22Rv1 (cell line): ENCODE data around the gene ITSN2.

ENCODE experiments used
- H3K27ac ChIP-seq: fragments of 450-650 bp; 2 replicates; pipeline ENCODE4 v1.5.1; 2017
- ZFX ChIP-seq: fragments of 450-650 bp; IDR thresholded peaks from 2 replicates; pipeline ENCODE4 v1.6.1; 2017; ENCODE audit warnings: antibody characterized with exemption, borderline replicate concordance
- TF ChIP-seq, protein P1 (sequence below): fragments of 450-650 bp; IDR thresholded peaks from 2 replicates; pipeline ENCODE4 v1.5.1; 2017; ENCODE audit warnings: mild to moderate bottlenecking

ITSN2 gene

GRCh38 chr2:24330161-24330560 lies 30.2 kb downstream of the ITSN2 start:
- no peak overlapping the region for H3K27ac ChIP-seq
- TF ChIP-seq, protein P1, sequence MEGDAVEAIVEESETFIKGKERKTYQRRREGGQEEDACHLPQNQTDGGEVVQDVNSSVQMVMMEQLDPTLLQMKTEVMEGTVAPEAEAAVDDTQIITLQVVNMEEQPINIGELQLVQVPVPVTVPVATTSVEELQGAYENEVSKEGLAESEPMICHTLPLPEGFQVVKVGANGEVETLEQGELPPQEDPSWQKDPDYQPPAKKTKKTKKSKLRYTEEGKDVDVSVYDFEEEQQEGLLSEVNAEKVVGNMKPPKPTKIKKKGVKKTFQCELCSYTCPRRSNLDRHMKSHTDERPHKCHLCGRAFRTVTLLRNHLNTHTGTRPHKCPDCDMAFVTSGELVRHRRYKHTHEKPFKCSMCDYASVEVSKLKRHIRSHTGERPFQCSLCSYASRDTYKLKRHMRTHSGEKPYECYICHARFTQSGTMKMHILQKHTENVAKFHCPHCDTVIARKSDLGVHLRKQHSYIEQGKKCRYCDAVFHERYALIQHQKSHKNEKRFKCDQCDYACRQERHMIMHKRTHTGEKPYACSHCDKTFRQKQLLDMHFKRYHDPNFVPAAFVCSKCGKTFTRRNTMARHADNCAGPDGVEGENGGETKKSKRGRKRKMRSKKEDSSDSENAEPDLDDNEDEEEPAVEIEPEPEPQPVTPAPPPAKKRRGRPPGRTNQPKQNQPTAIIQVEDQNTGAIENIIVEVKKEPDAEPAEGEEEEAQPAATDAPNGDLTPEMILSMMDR = no peak
- no peak for TF ChIP-seq ZFX

GRCh38 chr2:24329700-24330099 lies 30.6 kb downstream of the ITSN2 start:
- no peak for TF ChIP-seq ZFX
- TF ChIP-seq, protein P1 = no peak
- H3K27ac ChIP-seq = no peak overlapping the region

DNA sequence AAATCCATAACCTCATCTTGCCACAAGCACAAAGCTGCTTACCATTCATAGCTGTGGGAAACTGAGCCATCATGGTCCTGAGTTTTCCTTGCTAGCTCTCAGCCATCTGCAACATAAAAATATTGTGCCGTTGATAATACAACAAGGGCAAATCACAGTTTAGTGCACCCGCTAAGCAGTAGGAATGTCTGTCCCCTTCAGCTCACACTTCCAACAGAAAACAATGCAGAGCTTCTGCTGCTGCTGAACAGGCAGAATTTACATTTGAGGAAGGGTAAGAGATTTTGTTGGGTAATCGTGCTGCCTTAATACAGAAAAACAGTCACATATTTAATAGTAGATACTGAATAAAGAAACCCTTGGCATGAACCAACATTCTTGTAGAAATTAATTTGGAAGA lies 32.3 kb downstream of the ITSN2 start:
- TF ChIP-seq, protein P1 = no peak
- TF ChIP-seq ZFX = no peak
- H3K27ac ChIP-seq = no peak overlapping the region

GRCh38 chr2:24317491-24317920 lies 42.8 kb downstream of the ITSN2 start:
- H3K27ac ChIP-seq = no peak overlapping the region
- TF ChIP-seq, protein P1 = no peak
- no peak for TF ChIP-seq ZFX

DNA sequence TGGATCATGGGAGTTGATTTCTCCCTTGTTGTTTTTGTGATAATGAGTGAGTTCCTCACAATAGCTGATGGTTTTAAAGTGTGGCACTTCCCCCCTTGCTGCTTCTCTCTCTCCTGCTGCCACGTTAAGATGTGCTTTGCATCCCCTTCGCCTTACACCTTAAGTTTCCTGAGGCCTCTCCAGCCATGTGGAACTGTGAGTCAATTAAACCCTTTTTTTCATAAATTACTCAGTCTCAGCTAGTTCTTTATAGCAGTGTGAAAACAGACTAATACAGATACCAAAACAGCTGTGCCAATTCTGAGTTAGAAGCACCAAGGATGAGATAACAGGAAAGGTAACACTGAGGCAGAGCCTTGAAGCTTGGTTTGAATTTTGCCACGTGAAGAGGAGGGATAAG lies 44.7 kb downstream of the ITSN2 start:
- TF ChIP-seq ZFX = no peak
- TF ChIP-seq, protein P1 = no peak
- no peak overlapping the region for H3K27ac ChIP-seq

DNA sequence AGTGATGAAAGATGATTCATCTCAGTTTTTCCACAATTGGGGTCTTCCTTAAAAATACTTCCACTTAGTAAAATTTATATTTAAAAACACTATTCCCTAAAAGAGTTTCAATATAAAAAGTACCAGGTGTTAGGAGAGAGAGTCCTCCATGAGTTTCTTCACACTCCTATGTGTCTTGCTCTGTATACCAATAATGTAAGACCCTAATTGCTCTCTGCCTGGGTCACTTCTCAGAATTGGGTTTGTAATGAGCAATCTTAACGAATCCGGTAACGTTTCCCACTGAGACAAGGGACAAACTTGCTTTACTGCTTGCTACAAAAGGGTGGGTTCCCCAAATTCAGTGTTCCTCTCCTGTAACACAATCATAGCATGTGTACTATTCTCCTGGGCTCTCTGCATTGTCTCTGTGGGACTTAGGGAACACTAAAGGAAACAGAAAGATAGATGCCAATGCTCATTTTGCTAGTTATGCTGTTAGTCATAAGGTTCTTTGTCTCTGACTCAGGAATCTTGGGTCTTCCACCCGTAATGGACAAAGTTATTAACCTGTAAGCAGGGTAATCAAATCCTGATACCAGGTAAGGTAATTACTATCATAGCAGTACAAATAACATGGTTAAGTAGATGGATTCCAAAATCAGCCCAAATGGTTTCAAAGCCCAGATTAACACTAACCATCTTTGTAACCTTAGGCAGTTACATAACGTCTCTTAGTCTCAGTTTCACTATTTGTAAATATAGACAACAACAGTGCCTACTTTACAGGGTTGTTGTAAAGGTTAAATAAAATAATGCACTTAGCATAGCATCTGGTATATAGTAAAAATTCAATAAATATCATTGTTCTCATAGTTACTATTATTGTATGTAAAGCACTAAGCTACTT lies 46.3 kb downstream of the ITSN2 start:
- TF ChIP-seq, protein P1 = no peak
- TF ChIP-seq ZFX = no peak

DNA sequence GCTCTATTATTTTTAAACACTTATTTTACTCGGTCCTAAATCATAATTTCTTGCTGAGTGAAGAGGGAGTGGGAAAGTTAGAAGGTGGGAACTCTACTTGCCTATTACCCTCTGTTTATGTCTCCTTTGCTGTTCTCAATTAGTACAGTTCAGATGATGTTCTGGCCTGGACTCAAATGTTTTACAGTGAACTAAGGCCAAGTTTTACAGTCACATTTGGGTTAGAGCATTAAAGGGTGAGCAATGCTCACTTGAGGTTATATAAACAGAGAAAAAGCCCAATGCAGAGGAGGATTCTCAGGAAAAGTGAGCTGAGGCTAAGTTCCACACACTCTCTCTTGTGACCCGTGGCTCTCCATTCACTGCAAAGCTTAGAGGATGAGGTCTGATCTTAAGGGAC lies 52.4 kb downstream of the ITSN2 start:
- H3K27ac ChIP-seq = no peak overlapping the region
- no peak for TF ChIP-seq ZFX
- TF ChIP-seq, protein P1 = no peak

More for the DNA sequence above, 46.3 kb downstream of the ITSN2 start:
- H3K27ac ChIP-seq = no peak overlapping the region
